ENCODE measurements around the gene RMI2.
"Not testable (repeated sequence)": the region's sequence is repeated elsewhere in the genome, so short reads cannot be mapped to it uniquely, and the experiment has no call there.

Gene RMI2

DNA sequence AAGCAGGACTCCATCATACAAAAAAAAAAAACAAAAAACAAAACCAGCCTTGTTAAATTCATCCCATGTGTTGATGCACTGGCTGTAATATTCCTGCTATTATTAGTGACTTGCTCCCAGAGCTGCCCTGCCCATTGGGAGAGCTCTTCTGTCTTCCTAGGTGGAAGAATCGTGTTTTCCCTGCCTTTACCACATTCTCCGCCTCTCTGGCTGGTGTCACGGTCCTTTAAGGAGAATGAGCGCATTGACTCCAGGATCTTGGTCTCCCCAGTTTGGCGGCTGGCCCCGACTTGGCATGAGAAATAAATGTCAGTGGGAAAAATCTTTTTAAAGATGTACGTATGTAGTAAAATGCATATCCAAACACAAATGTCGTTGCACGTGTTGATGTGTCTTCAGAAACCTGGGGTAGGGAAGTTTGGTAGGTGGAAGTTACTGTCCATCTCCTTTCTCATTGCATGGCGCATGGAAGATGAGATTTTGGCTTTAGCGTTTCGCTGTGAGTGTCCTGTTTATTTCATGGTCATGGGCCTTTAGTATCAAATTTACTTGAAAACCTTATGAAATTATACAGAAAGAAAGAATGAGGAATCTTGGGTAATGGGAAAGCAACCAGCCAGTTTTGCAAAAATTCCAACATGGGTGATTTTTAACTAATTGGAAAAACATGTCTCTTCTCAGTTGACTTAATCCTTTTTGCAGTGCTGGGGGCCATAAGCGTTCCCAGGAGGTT lies 15.5 kb downstream of the RMI2 start:
- TF ChIP-seq, protein P1, sequence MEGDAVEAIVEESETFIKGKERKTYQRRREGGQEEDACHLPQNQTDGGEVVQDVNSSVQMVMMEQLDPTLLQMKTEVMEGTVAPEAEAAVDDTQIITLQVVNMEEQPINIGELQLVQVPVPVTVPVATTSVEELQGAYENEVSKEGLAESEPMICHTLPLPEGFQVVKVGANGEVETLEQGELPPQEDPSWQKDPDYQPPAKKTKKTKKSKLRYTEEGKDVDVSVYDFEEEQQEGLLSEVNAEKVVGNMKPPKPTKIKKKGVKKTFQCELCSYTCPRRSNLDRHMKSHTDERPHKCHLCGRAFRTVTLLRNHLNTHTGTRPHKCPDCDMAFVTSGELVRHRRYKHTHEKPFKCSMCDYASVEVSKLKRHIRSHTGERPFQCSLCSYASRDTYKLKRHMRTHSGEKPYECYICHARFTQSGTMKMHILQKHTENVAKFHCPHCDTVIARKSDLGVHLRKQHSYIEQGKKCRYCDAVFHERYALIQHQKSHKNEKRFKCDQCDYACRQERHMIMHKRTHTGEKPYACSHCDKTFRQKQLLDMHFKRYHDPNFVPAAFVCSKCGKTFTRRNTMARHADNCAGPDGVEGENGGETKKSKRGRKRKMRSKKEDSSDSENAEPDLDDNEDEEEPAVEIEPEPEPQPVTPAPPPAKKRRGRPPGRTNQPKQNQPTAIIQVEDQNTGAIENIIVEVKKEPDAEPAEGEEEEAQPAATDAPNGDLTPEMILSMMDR (IDR thresholded peaks at IDR 0.05; ENCODE audit: borderline replicate concordance, insufficient read depth, low read depth, low read length) = no peak
- no peak overlapping the region for H3K4me3 ChIP-seq (ENCODE audit: low read depth, low read length)

DNA sequence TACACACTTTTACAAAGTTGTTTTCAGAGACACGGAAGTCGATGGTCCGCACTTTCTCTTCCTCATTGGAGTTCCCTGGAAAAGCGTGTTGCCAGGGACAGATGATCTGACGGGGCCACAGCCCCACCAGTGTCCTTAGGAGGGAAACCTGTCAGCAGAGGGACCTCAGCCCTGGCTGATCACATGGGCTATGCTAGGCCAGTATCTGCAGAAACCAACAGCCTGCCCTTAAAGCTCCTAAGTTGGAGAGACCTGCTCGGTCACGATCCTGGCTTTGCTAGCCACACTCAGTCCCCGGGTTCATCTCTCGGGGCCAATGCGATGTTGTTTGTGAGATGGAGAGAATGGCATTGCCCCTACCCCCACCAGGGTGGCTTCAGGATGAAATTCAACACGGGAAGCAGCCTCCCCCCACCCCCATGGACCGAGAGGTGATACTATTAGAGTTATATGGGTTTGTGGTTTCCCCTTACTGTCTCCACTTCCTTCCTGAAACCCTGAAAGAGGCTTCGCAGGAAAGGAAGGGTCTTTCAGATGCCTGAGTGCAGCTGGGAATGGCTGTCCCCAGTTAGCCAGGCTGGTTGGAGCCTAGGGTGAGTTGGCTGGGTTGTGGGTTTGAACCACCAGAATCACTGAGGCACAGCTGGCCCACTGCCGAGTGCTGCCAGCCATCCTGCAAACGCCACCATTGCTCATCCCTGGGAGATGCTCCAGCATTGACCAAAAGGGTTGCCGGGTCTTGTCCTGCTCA lies 16.6 kb downstream of the RMI2 start:
- TF ChIP-seq, protein P1 (IDR thresholded peaks at IDR 0.05; ENCODE audit: borderline replicate concordance, insufficient read depth, low read depth, low read length) = no peak
- no peak overlapping the region for H3K4me3 ChIP-seq (ENCODE audit: low read depth, low read length)

DNA sequence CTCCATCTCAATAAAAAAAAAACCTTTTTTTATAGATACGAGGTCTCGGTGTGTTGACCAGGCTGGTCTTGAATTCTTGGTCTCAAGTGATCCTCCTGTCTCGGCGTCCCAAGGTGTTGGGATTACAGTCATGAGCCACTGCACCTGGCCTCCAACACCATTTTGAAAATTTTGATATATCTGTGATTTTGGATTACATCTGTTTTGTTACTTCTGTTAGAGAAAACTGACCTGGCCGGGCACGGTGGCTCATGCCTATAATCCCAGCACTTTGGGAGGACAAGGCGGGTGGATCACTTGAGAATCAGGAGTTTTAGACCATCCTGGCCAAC lies 18.6 kb downstream of the RMI2 start:
- TF ChIP-seq, protein P1 (IDR thresholded peaks at IDR 0.05; ENCODE audit: borderline replicate concordance, insufficient read depth, low read depth, low read length) = no peak
- no peak overlapping the region for H3K4me3 ChIP-seq (ENCODE audit: low read depth, low read length)

DNA sequence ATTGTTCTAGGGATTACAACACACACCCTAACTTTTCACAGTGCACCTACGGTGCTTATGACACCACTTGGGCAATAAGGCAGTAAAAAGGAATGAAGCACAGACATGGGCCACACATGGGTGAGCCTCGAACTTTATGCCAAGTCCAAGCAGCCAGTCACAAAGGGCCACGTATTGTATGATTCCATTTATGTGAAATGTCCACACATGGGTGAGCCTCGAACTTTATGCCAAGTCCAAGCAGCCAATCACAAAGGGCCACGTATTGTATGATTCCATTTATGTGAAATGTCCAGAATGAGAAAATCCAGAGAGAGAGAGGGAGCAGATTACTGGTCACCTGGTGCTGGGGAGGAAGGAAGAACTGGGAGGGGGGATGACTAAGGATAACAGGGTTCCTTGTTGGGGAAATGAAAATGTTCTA lies 22.2 kb downstream of the RMI2 start:
- no peak overlapping the region for H3K4me3 ChIP-seq (ENCODE audit: low read depth, low read length)
- TF ChIP-seq, protein P1 (IDR thresholded peaks at IDR 0.05; ENCODE audit: borderline replicate concordance, insufficient read depth, low read depth, low read length) = no peak

DNA sequence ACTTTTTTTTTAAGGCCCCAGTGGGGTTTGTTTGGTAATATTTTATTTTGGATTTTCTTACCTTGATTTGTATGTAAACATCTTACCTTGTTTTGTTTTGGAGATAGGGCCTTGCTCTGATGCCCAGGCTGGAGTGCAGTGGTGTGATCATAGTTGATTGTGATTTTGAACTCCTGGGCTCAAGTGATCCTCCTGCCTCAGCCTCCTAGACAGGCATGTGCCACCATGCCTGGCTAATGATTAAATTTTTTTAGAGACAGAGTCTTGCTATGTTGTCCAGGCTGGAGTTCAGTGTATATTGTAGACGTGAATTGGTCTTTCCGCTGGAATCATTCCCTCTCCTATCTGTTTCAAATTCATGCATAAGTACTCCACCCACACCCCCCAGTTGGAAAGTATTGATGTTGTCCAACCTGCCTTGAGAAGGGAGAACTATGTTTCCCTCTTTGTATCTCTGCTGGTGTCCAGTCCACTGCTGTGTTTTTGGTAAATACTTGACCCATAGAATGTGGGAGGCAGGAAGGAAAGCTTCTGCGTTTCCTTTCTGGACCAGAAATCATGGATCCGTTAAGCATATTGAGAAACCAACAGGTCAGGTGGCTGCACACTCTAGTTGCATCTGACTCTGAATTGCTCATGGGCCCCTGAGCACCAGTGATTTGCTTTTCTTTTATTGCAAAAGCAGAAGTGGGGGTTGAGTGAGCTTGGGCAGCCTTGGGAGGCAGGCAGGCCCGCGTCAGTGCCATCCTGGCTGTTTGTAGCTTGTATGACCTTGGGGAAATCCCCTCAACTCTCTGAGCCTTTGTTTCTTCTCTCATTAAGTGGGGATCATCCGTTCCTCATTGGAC lies 25.0 kb downstream of the RMI2 start:
- TF ChIP-seq, protein P1 (IDR thresholded peaks at IDR 0.05; ENCODE audit: borderline replicate concordance, insufficient read depth, low read depth, low read length) = no peak
- H3K4me3 ChIP-seq (ENCODE audit: low read depth, low read length) = no peak overlapping the region

DNA sequence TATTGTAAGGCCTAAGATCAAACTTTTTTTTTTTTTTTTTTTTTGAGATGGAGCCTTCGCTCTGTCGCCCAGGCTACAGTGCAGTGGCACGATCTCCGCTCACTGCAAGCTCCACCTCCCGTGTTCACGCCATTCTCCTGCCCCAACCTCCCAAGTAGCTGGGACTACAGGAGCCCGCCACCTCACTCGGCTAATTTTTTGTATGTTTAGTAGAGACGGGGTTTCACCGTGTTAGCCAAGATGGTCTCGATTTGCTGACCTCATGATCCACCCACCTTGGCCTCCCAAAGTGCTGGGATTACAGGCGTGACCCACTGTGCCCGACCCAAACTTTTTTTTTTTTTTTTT lies 25.6 kb downstream of the RMI2 start:
- H3K4me3 ChIP-seq (ENCODE audit: low read depth, low read length) = not testable (repeated sequence)

DNA sequence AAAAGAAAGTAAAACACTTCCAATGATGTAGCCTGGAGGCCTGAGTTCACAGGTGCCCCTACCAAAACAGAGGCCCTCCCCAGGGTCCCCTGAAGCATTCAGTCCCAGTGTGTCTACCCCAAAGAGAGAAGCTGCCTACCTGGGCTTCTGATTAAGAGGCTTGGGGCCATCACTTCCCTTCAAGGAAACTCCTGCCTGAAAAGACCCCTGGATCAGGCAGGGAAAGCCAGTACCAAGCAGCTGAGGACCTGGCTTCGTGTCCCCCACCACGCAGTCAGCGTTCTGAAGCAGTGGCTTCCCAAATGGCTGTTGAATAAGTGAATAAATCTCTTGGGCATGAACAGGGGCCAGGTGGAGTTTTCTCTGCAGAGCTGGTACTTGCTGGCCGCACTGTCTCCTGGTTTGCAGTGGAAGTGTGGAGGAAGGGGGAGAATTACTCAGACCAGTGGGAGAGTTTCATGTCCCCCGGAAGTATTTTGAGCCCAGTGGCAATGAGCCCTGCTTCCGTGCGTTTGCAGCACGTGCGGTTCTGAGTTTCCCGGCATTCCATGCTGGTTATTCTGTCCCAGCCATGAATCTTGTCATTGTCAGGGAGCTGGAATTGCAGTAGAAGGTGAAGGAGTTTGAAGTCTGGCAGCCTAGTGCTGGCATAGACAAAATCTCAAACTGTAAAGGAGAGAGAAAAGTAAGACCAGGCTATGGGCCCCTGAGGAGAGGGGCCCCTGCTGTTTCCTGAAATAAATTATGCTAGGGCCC lies 27.0 kb downstream of the RMI2 start:
- TF ChIP-seq, protein P1 (IDR thresholded peaks at IDR 0.05; ENCODE audit: borderline replicate concordance, insufficient read depth, low read depth, low read length) = no peak

More for the DNA sequence above, 27.0 kb downstream of the RMI2 start:
- no peak overlapping the region for H3K4me3 ChIP-seq (ENCODE audit: low read depth, low read length)

Data from GM12875 (cell line).